MM.1S (cell line): ENCODE measurements around the gene AP5S1.
"Not testable (repeated sequence)": the region's sequence is repeated elsewhere in the genome, so short reads cannot be mapped to it uniquely, and the experiment has no call there.

Experiments
- EZH2 ChIP-seq: fragments of 300-600 bp; sonication (generic); optimal IDR thresholded peaks from 2 replicates; pipeline ENCODE3; 2017; ENCODE audit warnings: low read depth, mild to moderate bottlenecking, antibody characterized with exemption, low read length, mixed read lengths
- TF ChIP-seq, protein P1 (sequence below): fragments of 300-600 bp; sonication (generic); IDR thresholded peaks from 2 replicates; pipeline ENCODE4 v1.5.1; 2016; ENCODE audit warnings: antibody characterized with exemption, low read length, mixed read lengths

GRCh38 chr20:3843990-3844619 is 23.8 kb downstream of the AP5S1 start:
- TF ChIP-seq, protein P1, sequence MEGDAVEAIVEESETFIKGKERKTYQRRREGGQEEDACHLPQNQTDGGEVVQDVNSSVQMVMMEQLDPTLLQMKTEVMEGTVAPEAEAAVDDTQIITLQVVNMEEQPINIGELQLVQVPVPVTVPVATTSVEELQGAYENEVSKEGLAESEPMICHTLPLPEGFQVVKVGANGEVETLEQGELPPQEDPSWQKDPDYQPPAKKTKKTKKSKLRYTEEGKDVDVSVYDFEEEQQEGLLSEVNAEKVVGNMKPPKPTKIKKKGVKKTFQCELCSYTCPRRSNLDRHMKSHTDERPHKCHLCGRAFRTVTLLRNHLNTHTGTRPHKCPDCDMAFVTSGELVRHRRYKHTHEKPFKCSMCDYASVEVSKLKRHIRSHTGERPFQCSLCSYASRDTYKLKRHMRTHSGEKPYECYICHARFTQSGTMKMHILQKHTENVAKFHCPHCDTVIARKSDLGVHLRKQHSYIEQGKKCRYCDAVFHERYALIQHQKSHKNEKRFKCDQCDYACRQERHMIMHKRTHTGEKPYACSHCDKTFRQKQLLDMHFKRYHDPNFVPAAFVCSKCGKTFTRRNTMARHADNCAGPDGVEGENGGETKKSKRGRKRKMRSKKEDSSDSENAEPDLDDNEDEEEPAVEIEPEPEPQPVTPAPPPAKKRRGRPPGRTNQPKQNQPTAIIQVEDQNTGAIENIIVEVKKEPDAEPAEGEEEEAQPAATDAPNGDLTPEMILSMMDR = not testable (repeated sequence)
- TF ChIP-seq EZH2 = not testable (repeated sequence)
